GM12801 (cell line): Measurements from ENCODE around the gene GSC2.

Experiments used
- TF ChIP-seq, protein P1 (sequence below): IDR thresholded peaks from one replicate; pipeline ENCODE4 v1.5.1; 2011; ENCODE audit warnings: control low read depth; ENCODE audit not compliant: insufficient read length; ENCODE audit errors: extremely low read depth

Gene GSC2

DNA sequence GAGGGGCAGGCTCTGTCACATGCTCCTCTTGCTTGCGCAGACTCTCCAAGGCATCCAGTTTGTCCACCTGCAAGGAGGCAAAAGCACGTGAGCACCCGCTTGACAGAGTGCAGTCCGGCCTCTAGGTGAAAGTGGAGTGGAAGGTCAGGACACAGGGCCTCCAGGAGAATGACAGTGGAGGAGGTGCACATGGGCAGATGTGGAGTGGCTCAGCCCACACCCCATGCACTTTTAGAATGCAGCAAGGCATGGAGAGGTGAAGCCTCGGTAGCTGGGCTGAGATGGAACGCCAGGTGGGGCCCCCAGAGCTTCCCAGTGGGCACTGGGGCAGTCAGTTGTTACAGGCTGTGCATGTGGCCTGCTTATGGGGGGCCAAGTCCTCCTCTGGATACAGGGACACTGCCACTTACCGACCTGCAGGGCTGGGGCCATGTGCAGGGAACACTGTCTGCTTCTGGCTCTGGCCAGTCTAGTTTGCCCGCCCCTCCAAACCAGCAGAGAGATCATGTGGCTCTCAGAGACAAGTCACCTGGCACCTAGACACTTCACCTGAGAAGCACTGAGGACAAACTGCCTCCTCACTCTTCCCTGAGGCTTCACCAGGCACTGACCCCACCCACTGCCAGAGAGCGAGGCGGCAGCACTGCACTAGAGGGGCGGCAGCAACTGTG, 30.8 kb upstream of the GSC2 start:
- TF ChIP-seq, protein P1, sequence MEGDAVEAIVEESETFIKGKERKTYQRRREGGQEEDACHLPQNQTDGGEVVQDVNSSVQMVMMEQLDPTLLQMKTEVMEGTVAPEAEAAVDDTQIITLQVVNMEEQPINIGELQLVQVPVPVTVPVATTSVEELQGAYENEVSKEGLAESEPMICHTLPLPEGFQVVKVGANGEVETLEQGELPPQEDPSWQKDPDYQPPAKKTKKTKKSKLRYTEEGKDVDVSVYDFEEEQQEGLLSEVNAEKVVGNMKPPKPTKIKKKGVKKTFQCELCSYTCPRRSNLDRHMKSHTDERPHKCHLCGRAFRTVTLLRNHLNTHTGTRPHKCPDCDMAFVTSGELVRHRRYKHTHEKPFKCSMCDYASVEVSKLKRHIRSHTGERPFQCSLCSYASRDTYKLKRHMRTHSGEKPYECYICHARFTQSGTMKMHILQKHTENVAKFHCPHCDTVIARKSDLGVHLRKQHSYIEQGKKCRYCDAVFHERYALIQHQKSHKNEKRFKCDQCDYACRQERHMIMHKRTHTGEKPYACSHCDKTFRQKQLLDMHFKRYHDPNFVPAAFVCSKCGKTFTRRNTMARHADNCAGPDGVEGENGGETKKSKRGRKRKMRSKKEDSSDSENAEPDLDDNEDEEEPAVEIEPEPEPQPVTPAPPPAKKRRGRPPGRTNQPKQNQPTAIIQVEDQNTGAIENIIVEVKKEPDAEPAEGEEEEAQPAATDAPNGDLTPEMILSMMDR, result no peak

DNA sequence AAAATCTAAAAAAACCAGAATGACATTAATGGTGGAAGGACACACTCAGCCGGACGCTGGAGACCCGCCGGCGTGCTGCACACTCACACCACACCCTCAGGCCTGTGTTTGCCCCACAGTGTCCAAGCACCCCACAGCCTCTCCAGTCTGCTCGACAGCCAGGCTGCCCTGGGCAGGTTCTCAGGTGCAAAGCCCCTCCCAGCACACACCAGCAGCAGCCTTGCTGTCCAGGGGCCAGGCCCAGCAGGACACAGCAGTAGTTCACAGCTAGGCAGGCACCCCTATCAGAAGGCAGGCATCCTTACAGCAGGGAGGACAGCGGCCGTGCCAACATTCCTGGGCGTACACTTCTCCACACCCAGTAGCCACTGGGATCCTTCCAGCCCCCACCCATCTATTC, 30.1 kb upstream of the GSC2 start:
- TF ChIP-seq, protein P1, result no peak

DNA sequence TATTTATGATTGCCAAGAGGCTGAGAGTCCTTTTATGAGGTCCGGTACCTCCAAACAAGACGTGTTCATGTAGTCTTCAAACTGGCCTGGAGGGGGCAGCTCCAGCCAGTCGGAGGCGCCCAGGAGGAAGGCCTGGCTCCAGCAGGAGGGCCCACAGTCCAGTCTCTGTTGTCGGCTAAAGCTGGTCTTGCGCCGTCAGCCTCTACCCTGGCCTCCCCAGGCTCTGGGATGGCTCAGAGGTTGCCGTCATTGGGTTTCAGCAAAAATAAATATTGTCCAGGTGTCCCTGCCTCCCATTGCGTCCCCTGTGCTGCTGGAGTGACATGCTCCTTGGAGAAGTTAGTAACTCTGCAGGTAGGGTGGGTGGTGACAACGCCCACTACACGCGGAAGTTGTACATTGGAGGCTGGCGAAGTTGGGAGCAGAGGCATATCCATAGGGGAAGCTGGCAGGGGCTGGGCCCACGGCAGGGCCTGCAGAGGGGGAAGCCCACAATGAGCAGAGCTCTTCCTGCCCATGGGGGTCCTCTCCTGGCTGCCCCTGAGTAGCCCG, 29.5 kb upstream of the GSC2 start:
- TF ChIP-seq, protein P1, result no peak

DNA sequence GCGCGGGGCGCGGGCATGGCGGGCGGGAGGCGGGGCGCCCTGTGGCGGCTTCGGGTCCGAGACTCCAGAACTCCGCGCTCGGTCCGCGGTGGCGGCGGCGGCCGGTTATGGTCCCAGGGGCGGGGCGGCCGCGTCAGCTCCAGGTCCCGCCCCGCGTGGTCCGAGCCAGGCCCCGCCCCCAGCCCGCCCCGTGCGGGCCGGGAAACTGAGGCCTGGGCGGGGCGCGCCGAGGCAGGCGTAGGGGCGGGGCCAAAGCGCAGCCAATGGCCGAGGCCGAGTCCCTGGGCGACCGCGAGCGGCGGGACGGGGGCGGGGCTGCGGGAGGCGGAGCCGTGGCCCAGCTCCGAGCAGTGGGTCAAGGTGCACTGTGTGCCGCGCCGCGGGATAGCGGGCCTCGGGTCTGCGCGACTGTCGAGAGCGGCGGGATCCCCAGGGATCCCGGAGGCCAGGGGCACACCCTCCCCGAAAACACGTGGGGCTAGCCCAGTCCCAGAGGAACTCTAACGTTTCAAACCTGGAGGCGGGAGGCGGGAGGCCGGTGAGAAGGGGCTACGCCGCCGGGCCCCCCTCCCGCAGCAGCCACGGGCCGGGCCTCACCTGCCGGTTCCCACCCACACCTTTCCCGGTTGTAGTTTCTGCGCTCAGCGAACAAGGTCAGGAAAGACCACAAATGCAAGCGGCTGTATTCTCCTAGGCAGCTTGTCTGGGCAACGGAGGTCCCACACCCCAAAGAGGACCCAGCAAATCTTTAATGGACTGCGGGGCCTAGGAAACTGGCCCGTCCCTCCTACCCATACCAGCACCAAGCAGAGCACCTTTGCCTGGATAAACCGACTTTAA, 28.8 kb upstream of the GSC2 start, which contains the start of gene SLC25A1:
SLC25A1 (minus strand) TSS at position 80 of the 840 bp plus-strand sequence; CDS start at position 17, 63 bp downstream.
- TF ChIP-seq, protein P1, result no peak

DNA sequence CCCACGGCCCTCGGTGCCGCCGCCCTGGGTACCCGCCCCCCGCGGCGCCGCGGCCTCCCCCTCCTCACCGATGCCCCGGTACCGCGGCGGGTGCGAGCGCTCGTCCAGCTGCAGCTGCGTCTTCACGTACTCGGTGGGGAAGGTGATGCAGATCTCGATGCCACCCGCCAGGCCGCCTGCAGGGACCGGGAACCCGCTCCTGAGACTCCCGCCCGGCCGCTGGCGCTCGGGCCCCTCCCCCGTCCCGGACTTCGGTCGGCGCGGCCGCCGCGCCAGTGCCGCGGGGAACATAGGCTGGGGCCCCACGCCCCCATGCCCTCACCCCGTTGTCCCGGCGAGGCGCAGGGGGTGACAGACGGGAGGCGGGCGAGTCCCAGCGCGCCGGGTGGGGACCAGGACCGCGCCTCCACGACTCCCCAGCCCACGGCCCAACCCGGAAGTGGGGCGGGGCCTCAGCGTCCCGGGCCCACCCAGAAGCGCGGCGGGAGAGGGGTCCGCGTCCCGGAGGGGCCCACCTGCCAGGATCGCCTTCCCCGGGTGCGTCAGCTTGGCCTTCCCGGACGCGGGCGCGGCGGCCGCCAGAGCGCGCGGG, 28.1 kb upstream of the GSC2 start:
- TF ChIP-seq, protein P1, result no peak

DNA sequence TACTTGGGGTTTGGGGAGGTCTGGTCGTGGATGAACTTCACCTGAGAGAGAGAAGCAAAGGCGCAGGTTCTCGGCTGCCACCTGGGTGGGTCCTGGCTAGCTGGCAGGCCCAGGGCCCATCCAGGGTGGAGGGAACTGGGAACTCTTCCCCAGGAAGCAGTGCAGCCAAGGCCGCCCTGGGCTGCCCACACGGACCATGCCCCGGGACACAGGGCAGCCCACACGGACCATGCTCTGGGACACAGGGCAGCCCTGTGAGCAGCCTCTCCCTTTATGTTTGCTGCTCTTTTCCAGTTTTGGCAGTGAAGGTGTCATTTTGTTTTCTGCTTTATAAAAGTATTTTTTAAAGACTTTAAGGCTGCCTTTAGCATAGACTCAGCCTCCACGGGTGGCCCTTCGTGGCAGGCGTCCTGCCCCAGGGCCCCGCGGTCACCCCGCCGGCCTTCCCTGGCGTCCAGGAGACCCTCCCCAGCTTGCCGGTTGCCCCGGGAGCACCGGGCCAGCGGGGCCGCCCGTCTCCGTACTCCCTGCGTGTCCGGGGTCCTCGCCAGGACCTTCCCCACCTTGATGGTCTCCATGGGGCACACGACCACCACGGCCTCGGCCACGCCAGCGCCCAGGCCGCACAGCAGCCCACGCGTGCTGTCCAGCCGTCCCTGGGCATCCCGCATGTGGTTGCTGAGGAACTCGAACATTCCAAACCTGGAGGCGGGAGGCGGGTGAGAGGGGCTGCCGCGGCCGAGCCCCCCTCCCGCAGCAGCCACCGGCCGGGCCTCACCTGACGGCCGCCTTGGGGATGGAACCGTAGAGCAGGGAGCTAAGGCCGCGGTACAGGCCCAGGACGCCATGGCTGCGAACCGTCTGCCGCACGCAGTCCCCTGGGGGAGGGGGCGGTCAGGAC, 27.3 kb upstream of the GSC2 start:
- TF ChIP-seq, protein P1, result no peak

DNA sequence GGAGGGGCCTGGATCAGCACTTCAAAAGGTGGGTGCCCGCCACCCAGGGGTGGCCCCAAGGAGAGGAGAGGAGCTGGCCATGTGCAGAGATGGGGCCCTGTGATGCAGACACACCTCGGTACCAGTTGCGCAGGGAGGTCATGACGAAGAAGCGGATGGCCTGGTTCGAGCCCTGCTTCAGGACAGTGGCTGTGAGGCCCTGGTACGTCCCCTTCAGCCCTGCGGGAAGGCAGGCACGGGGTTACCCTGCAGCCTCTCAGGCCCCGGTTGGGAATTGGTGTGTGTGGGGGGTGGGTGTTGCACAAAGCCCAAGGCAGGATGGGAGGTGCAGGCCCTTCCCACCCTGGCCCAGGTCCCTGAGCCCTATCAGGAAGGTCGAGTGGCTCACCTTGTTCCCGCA, 26.6 kb upstream of the GSC2 start:
- TF ChIP-seq, protein P1, result no peak
